GM12864 (cell line): ENCODE results near the gene ING5.
"Not testable (repeated sequence)": the region's sequence is repeated elsewhere in the genome, so short reads cannot be mapped to it uniquely, and the experiment has no call there.

ENCODE experiments used
- DNase-seq: peaks from one replicate; pipeline ENCODE4 v3.0.0-alpha.2; 2011; ENCODE audit warnings: low read depth
- H3K4me3 ChIP-seq: 2 replicates; pipeline ENCODE4 v1.5.1; 2011; ENCODE audit warnings: mild to moderate bottlenecking, low read depth, low read length, control low read depth
- TF ChIP-seq, protein P1 (sequence below): IDR thresholded peaks from 2 replicates; pipeline ENCODE4 v1.5.1; 2011; ENCODE audit warnings: low read depth, mild to moderate bottlenecking, moderate library complexity, low read length, control low read depth, inconsistent platforms; ENCODE audit errors: missing control alignments

Gene ING5

GRCh38 chr2:241759067-241759807, 57.4 kb downstream of the ING5 start:
- TF ChIP-seq, protein P1, sequence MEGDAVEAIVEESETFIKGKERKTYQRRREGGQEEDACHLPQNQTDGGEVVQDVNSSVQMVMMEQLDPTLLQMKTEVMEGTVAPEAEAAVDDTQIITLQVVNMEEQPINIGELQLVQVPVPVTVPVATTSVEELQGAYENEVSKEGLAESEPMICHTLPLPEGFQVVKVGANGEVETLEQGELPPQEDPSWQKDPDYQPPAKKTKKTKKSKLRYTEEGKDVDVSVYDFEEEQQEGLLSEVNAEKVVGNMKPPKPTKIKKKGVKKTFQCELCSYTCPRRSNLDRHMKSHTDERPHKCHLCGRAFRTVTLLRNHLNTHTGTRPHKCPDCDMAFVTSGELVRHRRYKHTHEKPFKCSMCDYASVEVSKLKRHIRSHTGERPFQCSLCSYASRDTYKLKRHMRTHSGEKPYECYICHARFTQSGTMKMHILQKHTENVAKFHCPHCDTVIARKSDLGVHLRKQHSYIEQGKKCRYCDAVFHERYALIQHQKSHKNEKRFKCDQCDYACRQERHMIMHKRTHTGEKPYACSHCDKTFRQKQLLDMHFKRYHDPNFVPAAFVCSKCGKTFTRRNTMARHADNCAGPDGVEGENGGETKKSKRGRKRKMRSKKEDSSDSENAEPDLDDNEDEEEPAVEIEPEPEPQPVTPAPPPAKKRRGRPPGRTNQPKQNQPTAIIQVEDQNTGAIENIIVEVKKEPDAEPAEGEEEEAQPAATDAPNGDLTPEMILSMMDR, result no peak

GRCh38 chr2:241759893-241760292, 58.1 kb downstream of the ING5 start:
- DNase-seq, H3K4me3 ChIP-seq: not testable (repeated sequence)

More at GRCh38 chr2:241759067-241759807, 57.4 kb downstream of the ING5 start:
- DNase-seq, result no peak
- H3K4me3 ChIP-seq, result no peak overlapping the region

GRCh38 chr2:241760301-241760771, 58.5 kb downstream of the ING5 start:
- TF ChIP-seq, protein P1, result no peak
- no peak for DNase-seq
- H3K4me3 ChIP-seq, result no peak overlapping the region

DNA sequence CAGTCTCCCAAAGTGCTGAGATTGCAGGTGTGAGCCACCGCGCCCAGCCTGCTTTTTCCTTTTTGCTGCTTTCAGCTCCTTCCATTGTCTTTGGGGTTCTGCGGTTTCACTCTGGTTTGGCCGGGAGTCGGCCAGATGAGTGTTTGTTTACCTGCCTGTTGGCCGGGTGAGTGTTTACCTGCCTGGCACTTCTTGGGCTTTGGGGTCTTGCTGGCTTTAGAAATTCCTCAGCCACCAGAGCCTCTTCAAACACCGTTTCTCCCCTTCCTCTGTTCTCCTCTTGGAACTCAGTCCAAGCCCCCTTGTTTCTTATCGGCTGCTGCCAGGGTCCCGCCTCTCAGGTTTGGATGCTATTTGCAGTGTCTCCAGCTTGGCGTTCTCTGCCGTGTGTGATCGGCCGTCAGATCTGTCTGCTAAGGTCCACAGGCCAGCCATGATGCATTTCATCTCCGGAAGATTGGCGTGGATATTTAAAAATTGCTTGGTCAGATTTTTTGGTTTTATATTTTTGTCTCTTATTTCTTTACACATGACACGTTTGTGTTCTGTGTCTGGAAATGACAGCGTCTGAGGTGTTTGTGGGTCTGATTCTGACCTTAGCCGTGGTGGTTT, 60.6 kb downstream of the ING5 start:
- TF ChIP-seq, protein P1, result no peak
- H3K4me3 ChIP-seq, result no peak overlapping the region
- DNase-seq, result no peak

DNA sequence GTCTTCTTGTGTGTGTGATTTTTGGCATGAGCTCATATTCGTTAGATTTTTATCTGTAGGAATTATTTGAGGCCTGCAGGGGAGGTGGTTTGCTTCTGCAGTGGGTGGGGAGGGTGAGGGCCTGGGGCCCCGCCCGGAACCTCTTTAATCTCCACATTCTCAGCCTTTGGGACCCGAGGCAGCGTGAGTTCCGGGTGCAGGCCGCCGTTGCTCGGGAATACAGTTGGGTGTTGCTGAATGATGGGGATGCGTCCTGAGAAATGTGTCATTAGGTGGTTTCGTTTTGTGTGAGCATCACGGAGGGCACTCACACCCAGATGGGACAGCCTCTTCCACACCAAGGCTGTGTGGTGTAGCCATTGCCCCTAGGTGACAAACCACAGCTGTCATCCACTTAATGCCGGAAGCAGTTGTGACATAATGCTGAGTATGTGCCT, 61.1 kb downstream of the ING5 start:
- no peak for DNase-seq
- TF ChIP-seq, protein P1, result no peak
- H3K4me3 ChIP-seq, result no peak overlapping the region

- no peak for DNase-seq
- TF ChIP-seq, protein P1, result no peak
- no peak overlapping the region for H3K4me3 ChIP-seq
Measured at GRCh38 chr2:241763551-241764274, 61.9 kb downstream of the ING5 start.
